LNCaP clone FGC (cell line): ENCODE data around the gene NOX4.

Experiments used
- DNase-seq: peaks from one replicate; pipeline ENCODE4 v3.0.0-alpha.2; 2011; ENCODE audit warnings: low read depth
- H3K4me3 ChIP-seq: 2 replicates; pipeline ENCODE4 v1.5.1; 2011; ENCODE audit warnings: mild to moderate bottlenecking, low read depth, low read length, control low read depth
- CTCF ChIP-seq: IDR thresholded peaks from 2 replicates; pipeline ENCODE4 v1.5.1; 2012; ENCODE audit warnings: mild to moderate bottlenecking; ENCODE audit not compliant: control insufficient read depth, insufficient read depth; ENCODE audit errors: extremely low read depth

Gene NOX4

GRCh38 chr11:89447845-89448244 is 43.3 kb downstream of the NOX4 start:
- DNase-seq, result no peak
- H3K4me3 ChIP-seq, result no peak overlapping the region
- no peak for TF ChIP-seq CTCF

- no peak for TF ChIP-seq CTCF
- no peak for DNase-seq
- no peak overlapping the region for H3K4me3 ChIP-seq
Measured at GRCh38 chr11:89443361-89444322, 47.5 kb downstream of the NOX4 start.

- H3K4me3 ChIP-seq, result no peak overlapping the region
- no peak for TF ChIP-seq CTCF
- DNase-seq, result no peak
Measured at GRCh38 chr11:89442801-89443200, 48.4 kb downstream of the NOX4 start.

- TF ChIP-seq CTCF, result no peak
- DNase-seq, result no peak
- H3K4me3 ChIP-seq, result no peak overlapping the region
Measured at GRCh38 chr11:89441606-89442005, 49.6 kb downstream of the NOX4 start.

- no peak for DNase-seq
- H3K4me3 ChIP-seq, result no peak overlapping the region
- TF ChIP-seq CTCF, result no peak
Measured at GRCh38 chr11:89437317-89437716, 53.9 kb downstream of the NOX4 start.

- TF ChIP-seq CTCF, result no peak
- no peak for DNase-seq
- H3K4me3 ChIP-seq, result no peak overlapping the region
Measured at GRCh38 chr11:89436071-89436470, 55.1 kb downstream of the NOX4 start.
